H1 (cell line): Measurements from ENCODE around the gene RITA1. TPM values are rescaled to one million over a fixed set of nuclear protein-coding genes. Genes with fewer than 3 reads are reported as not detected.

Experiments
- CBX8 ChIP-seq: fragments of 300-800, 300-1000 bp; sonication (generic); IDR thresholded peaks from 2 replicates; pipeline ENCODE4 v1.7.1; 2016; ENCODE audit warnings: low read depth, low read length, borderline replicate concordance
- CTBP2 ChIP-seq: IDR thresholded peaks from 2 replicates; pipeline ENCODE4 v1.7.0; 2011; ENCODE audit warnings: borderline replicate concordance, mild to moderate bottlenecking, moderate library complexity, mixed read lengths, low read length; ENCODE audit not compliant: insufficient read depth, insufficient read length
- FOSL1 ChIP-seq: IDR thresholded peaks from 2 replicates; pipeline ENCODE4 v1.6.1; 2011; ENCODE audit warnings: mild to moderate bottlenecking, low read depth, low read length, moderate library complexity; ENCODE audit not compliant: insufficient read depth
- GABPA ChIP-seq: IDR thresholded peaks from 2 replicates; pipeline ENCODE4 v1.6.1; 2011; ENCODE audit warnings: mild to moderate bottlenecking, low read length, moderate library complexity, borderline replicate concordance; ENCODE audit not compliant: insufficient read depth
- SAP30 ChIP-seq: fragments of 300-600 bp; sonication (generic); IDR thresholded peaks from 2 replicates; pipeline ENCODE4 v1.7.1; 2012; ENCODE audit warnings: low read length, moderate library complexity, mild to moderate bottlenecking, inconsistent platforms; ENCODE audit not compliant: insufficient read depth, insufficient replicate concordance
- SIN3A ChIP-seq, 2 experiments: IDR thresholded peaks in 1 of 2; conservative IDR thresholded peaks in 1 of 2; 2 replicates each; pipeline ENCODE4 v1.6.1; 2011 to 2012; ENCODE audit warnings: low read length in 2 of 2, improper control_type of control experiment in 1 of 2, low read depth in 1 of 2, mild to moderate bottlenecking in 1 of 2
- polyA plus RNA-seq, 7 experiments: library from polyadenylated mRNA; depleted of rRNA in 3 of 7; stranded (reverse) in 5 of 7; unstranded in 2 of 7; fragments of >200 nt in 5 of 7; fragments of 200-250 nt in 2 of 7; gene quantifications; 1 replicate in 5 of 7; 2 replicates in 1 of 7; 4 replicates in 1 of 7; pipeline versions ENCODE4 v1.2.1 to v1.2.3, GENCODE V29; 2011 to 2013; ENCODE audit warnings: missing spikeins in 2 of 7, mixed read lengths in 2 of 7
- total RNA-seq: library from RNA; stranded (reverse); fragmentation: NEBNext Ultra II Directional; extraction: Animal tissue kit (Norgen Biotek cat#: 25700); gene quantifications from 2 replicates; pipeline ENCODE4 v1.2.1, GENCODE V29; 2021
- TF ChIP-seq, protein P1 (sequence below): fragments of 300-600 bp; sonication (generic); IDR thresholded peaks from 2 replicates; pipeline ENCODE4 v1.7.1; 2012; ENCODE audit warnings: low read length, moderate library complexity, mild to moderate bottlenecking, inconsistent platforms; ENCODE audit not compliant: insufficient replicate concordance

The RITA1 gene
- total and polyA plus RNA-seq, 2 of the 8 experiments (the other 6 are each of a cell fraction or from before 2014, with no cell fraction given) = 24.1 to 25.8 TPM

DNA sequence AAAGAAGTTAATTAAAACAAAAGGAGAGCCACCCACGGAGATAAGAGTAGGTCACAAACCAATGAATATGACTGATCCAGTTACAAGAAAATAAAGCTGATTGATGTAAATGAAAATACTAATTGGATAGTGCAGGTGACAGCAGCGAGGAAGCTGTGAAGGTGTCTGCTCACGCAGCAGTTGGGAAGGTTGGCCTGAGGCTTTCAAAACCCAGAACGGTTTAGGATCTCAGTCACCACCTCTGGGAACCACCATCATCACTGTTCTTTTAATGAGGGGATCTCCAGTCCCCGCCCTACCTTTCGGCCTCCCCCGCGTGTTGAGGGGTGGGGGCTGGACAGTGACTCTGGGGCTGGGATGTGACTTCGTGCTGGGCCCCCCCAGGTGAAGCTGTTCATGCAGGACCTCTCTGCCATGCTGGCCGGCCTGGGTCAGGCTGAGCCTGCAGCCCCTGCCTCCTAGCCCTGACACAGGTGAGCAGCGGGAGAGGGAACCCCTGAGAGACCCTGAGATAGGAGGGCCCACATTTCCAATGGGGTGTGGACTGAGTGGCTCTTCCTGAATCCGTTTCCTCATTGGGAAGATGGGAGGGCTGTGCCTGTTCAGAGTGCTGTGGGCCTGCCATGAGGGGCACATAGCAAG lies 28.2 kb upstream of the RITA1 start (continued):
- TF ChIP-seq CBX8 (no peak), GABPA (no peak), SAP30 (no peak), CTBP2 (no peak), FOSL1 (no peak), SIN3A (conservative IDR thresholded peaks at IDR 0.05 in 1 of 2, IDR thresholded peaks at IDR 0.05 in 1 of 2; ENCODE audit: low read depth in 1 of 2, low read length in 2 of 2) (no peak)
- TF ChIP-seq, protein P1, sequence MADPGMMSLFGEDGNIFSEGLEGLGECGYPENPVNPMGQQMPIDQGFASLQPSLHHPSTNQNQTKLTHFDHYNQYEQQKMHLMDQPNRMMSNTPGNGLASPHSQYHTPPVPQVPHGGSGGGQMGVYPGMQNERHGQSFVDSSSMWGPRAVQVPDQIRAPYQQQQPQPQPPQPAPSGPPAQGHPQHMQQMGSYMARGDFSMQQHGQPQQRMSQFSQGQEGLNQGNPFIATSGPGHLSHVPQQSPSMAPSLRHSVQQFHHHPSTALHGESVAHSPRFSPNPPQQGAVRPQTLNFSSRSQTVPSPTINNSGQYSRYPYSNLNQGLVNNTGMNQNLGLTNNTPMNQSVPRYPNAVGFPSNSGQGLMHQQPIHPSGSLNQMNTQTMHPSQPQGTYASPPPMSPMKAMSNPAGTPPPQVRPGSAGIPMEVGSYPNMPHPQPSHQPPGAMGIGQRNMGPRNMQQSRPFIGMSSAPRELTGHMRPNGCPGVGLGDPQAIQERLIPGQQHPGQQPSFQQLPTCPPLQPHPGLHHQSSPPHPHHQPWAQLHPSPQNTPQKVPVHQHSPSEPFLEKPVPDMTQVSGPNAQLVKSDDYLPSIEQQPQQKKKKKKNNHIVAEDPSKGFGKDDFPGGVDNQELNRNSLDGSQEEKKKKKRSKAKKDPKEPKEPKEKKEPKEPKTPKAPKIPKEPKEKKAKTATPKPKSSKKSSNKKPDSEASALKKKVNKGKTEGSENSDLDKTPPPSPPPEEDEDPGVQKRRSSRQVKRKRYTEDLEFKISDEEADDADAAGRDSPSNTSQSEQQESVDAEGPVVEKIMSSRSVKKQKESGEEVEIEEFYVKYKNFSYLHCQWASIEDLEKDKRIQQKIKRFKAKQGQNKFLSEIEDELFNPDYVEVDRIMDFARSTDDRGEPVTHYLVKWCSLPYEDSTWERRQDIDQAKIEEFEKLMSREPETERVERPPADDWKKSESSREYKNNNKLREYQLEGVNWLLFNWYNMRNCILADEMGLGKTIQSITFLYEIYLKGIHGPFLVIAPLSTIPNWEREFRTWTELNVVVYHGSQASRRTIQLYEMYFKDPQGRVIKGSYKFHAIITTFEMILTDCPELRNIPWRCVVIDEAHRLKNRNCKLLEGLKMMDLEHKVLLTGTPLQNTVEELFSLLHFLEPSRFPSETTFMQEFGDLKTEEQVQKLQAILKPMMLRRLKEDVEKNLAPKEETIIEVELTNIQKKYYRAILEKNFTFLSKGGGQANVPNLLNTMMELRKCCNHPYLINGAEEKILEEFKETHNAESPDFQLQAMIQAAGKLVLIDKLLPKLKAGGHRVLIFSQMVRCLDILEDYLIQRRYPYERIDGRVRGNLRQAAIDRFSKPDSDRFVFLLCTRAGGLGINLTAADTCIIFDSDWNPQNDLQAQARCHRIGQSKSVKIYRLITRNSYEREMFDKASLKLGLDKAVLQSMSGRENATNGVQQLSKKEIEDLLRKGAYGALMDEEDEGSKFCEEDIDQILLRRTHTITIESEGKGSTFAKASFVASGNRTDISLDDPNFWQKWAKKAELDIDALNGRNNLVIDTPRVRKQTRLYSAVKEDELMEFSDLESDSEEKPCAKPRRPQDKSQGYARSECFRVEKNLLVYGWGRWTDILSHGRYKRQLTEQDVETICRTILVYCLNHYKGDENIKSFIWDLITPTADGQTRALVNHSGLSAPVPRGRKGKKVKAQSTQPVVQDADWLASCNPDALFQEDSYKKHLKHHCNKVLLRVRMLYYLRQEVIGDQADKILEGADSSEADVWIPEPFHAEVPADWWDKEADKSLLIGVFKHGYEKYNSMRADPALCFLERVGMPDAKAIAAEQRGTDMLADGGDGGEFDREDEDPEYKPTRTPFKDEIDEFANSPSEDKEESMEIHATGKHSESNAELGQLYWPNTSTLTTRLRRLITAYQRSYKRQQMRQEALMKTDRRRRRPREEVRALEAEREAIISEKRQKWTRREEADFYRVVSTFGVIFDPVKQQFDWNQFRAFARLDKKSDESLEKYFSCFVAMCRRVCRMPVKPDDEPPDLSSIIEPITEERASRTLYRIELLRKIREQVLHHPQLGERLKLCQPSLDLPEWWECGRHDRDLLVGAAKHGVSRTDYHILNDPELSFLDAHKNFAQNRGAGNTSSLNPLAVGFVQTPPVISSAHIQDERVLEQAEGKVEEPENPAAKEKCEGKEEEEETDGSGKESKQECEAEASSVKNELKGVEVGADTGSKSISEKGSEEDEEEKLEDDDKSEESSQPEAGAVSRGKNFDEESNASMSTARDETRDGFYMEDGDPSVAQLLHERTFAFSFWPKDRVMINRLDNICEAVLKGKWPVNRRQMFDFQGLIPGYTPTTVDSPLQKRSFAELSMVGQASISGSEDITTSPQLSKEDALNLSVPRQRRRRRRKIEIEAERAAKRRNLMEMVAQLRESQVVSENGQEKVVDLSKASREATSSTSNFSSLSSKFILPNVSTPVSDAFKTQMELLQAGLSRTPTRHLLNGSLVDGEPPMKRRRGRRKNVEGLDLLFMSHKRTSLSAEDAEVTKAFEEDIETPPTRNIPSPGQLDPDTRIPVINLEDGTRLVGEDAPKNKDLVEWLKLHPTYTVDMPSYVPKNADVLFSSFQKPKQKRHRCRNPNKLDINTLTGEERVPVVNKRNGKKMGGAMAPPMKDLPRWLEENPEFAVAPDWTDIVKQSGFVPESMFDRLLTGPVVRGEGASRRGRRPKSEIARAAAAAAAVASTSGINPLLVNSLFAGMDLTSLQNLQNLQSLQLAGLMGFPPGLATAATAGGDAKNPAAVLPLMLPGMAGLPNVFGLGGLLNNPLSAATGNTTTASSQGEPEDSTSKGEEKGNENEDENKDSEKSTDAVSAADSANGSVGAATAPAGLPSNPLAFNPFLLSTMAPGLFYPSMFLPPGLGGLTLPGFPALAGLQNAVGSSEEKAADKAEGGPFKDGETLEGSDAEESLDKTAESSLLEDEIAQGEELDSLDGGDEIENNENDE = no peak
